ENCODE measurements around the gene GPATCH4. TPM values are rescaled to one million over a fixed set of nuclear protein-coding genes. Genes with fewer than 3 reads are reported as not detected.

The GPATCH4 gene
- total RNA-seq, 1 donor from 2014 or later, result 17.9 TPM

- Histone ChIP-seq H3K4me1 (peaks cover 18% of the 10 kb centered on the region), H3K36me3 (peaks cover 53% of the 10 kb centered on the region), H3K27me3 (ENCODE audit: low read depth) (no peaks in the 10 kb centered on the region), H3K9me3 (no peaks in the 10 kb centered on the region), H3K4me3 (no peak overlapping the region), H3K27ac (no peak overlapping the region)
- DNase-seq (no peak), ATAC-seq (no peak)
- intact Hi-C loops (cut with DNase I), result no loop called here
- no peak for TF ChIP-seq CTCF (IDR thresholded peaks at IDR 0.05)
Observed at GRCh38 chr1:156593661-156593989, 7.7 kb downstream of the GPATCH4 start.

GRCh38 chr1:156592910-156593660, 8.2 kb downstream of the GPATCH4 start:
- Histone ChIP-seq H3K27ac (no peak overlapping the region), H3K36me3 (peaks cover 47% of the 10 kb centered on the region), H3K27me3 (ENCODE audit: low read depth) (no peaks in the 10 kb centered on the region), H3K4me1 (peaks cover 18% of the 10 kb centered on the region), H3K9me3 (no peaks in the 10 kb centered on the region), H3K4me3 (no peak overlapping the region)
- intact Hi-C loops (cut with DNase I), result no loop called here
- TF ChIP-seq CTCF (IDR thresholded peaks at IDR 0.05), result no peak
- no peak for ATAC-seq
- DNase-seq, result no peak

GRCh38 chr1:156592158-156592909, 8.9 kb downstream of the GPATCH4 start:
- intact Hi-C loops (cut with DNase I), result no loop called here
- peak overlapping the region; percentile 85 for H3K4me3 ChIP-seq
- H3K27me3 ChIP-seq (ENCODE audit: low read depth), result no peaks in the 10 kb centered on the region
- H3K4me1 ChIP-seq, result peaks cover 18% of the 10 kb centered on the region
- no peak for TF ChIP-seq CTCF (IDR thresholded peaks at IDR 0.05)
- peak overlapping the region; percentile 83 for H3K27ac ChIP-seq
- ATAC-seq (no peak), DNase-seq (no peak)
- H3K9me3 ChIP-seq, result no peaks in the 10 kb centered on the region
- peaks cover 40% of the 10 kb centered on the region for H3K36me3 ChIP-seq

GRCh38 chr1:156591432-156592157, 9.7 kb downstream of the GPATCH4 start, which contains the start of gene NAXE:
TSS of gene NAXE (plus strand) at chr1:156591776. CDS start at chr1:156591805, 29 bp downstream.
- Histone ChIP-seq H3K4me1 (peaks cover 18% of the 10 kb centered on the region), H3K36me3 (peaks cover 32% of the 10 kb centered on the region), H3K27ac (peak within 1 kb of the TSS; percentile 83), H3K4me3 (peak within 1 kb of the TSS; percentile 85), H3K27me3 (ENCODE audit: low read depth) (no peaks in the 10 kb centered on the region), H3K9me3 (no peaks in the 10 kb centered on the region)
- ATAC-seq (peak; percentile 96 to 98), DNase-seq (peak; percentile 83)
- intact Hi-C loops (cut with DNase I), result no loop called here
- TF ChIP-seq CTCF (IDR thresholded peaks at IDR 0.05), result no peak

- H3K27me3 ChIP-seq (ENCODE audit: low read depth), result no peaks in the 10 kb centered on the region
- DNase-seq (no peak), ATAC-seq (no peak)
- peaks cover 18% of the 10 kb centered on the region for H3K4me1 ChIP-seq
- H3K36me3 ChIP-seq, result peaks cover 28% of the 10 kb centered on the region
- no peak for TF ChIP-seq CTCF (IDR thresholded peaks at IDR 0.05)
- no peaks in the 10 kb centered on the region for H3K9me3 ChIP-seq
- H3K27ac ChIP-seq, result peak overlapping the region; percentile 83
- intact Hi-C loops (cut with DNase I), result no loop called here
- H3K4me3 ChIP-seq, result peak overlapping the region; percentile 85
Observed at GRCh38 chr1:156591181-156591431, 10.2 kb downstream of the GPATCH4 start.

Data from lower lobe of right lung (tissue), 2 donors.